Brain microvascular endothelial cell (primary cell): ENCODE data around the gene C14orf180.

ENCODE experiments used
- DNase-seq: peaks from one replicate; pipeline ENCODE4 v3.0.0-alpha.2; 2020
- H3K27ac ChIP-seq: fragments of 250-450 bp; sonication (Bioruptor Pico); 2 replicates; pipeline ENCODE4 v1.5.1; 2020; ENCODE audit warnings: mild to moderate bottlenecking, moderate library complexity
- H3K27me3 ChIP-seq: fragments of 250-450 bp; sonication (Bioruptor Pico); replicated peaks from 2 replicates; pipeline ENCODE4 v1.5.1; 2020; ENCODE audit warnings: mild to moderate bottlenecking
- H3K36me3 ChIP-seq: fragments of 250-450 bp; sonication (Bioruptor Pico); replicated peaks from 2 replicates; pipeline ENCODE4 v1.5.1; 2020; ENCODE audit warnings: mild to moderate bottlenecking
- H3K4me3 ChIP-seq: 2 replicates; pipeline ENCODE4 v1.5.1; 2011; ENCODE audit warnings: low read depth, mild to moderate bottlenecking, control low read depth, low read length, moderate library complexity
- CTCF ChIP-seq: IDR thresholded peaks from 2 replicates; pipeline ENCODE4 v1.5.1; 2011; ENCODE audit warnings: low read depth, mild to moderate bottlenecking, moderate library complexity, low read length, control low read depth, inconsistent platforms; ENCODE audit errors: missing control alignments
- in situ Hi-C: cut with HindIII; loops from 2 replicates; pipeline ENCODE4 v1.10.0; 2017; ENCODE audit warnings: low sequenced_read_pairs, low pct_ligation_motif_present

Gene C14orf180

GRCh38 chr14:104551851-104552737 is 27.5 kb upstream of the C14orf180 start:
- no peak for TF ChIP-seq CTCF
- Histone ChIP-seq H3K27me3 (no peaks in the 10 kb centered on the region), H3K27ac (no peak overlapping the region), H3K4me3 (no peak overlapping the region), H3K36me3 (no peaks in the 10 kb centered on the region)
- no peak for DNase-seq
- in situ Hi-C loops, result no loop called here

GRCh38 chr14:104552738-104553125 is 26.8 kb upstream of the C14orf180 start:
- in situ Hi-C loops, result no loop called here
- no peak for DNase-seq
- Histone ChIP-seq H3K36me3 (no peaks in the 10 kb centered on the region), H3K4me3 (no peak overlapping the region), H3K27me3 (no peaks in the 10 kb centered on the region), H3K27ac (no peak overlapping the region)
- no peak for TF ChIP-seq CTCF

GRCh38 chr14:104553166-104554087 is 26.1 kb upstream of the C14orf180 start:
- H3K4me3 ChIP-seq, result no peak overlapping the region

GRCh38 chr14:104554088-104554607 is 25.4 kb upstream of the C14orf180 start:
- Histone ChIP-seq H3K4me3 (no peak overlapping the region), H3K36me3 (no peaks in the 10 kb centered on the region), H3K27ac (no peak overlapping the region), H3K27me3 (no peaks in the 10 kb centered on the region)
- in situ Hi-C loops, result no loop called here
- TF ChIP-seq CTCF, result no peak
- DNase-seq, result no peak

More at GRCh38 chr14:104553166-104554087, 26.1 kb upstream of the C14orf180 start:
- DNase-seq, result no peak
- no peak for TF ChIP-seq CTCF
- H3K27ac ChIP-seq, result no peak overlapping the region
- in situ Hi-C loops, result no loop called here
- no peaks in the 10 kb centered on the region for H3K36me3 ChIP-seq
- no peaks in the 10 kb centered on the region for H3K27me3 ChIP-seq

GRCh38 chr14:104554608-104555429 is 24.7 kb upstream of the C14orf180 start:
- DNase-seq, result no peak
- H3K4me3 ChIP-seq, result no peak overlapping the region
- no peak overlapping the region for H3K27ac ChIP-seq
- in situ Hi-C loops, result no loop called here
- no peak for TF ChIP-seq CTCF
- H3K36me3 ChIP-seq, result no peaks in the 10 kb centered on the region
- H3K27me3 ChIP-seq, result no peaks in the 10 kb centered on the region
